ENCODE results near the gene PIK3CG.

DNA sequence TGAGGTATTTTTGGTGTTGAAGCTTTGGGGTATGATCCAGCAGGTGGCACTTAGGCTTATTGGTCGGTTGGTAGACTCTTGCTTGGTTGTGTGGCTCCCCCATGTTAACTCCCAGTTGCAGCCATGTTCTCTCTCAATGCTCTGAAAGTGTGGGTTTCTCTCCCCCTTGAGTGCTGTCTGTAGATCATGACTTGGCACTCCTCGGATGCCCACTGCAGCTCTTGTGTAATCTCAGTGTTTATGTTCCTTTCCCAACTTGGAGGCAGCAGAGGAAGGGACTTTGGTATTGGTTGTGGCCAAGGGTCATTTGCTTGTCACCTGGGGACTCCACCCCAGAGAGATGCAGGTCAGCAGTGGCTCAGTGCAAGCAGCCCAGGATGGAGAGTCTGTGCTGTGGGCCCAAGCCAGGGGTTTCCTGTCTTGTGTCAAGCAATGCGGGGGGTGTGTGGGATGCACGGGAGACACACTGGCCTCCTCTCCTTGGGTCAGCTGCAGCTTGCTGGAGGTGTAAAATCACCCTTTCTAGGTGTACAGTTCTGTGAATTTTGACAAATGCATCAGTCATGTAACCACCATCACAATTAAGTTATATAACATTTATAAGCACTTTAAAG is 36.9 kb downstream of the PIK3CG start:
- TF ChIP-seq SNAI2 (CRISPR knock-in tag; IDR thresholded peaks at IDR 0.05): no peak
- TF ChIP-seq ZFP3 (CRISPR knock-in tag; IDR thresholded peaks at IDR 0.05): no peak
- no peak for TF ChIP-seq PATZ1 (CRISPR knock-in tag; IDR thresholded peaks at IDR 0.05; ENCODE audit: borderline replicate concordance)
- no peak for TF ChIP-seq CSRNP3 (CRISPR knock-in tag; IDR thresholded peaks at IDR 0.05)
- no peak for TF ChIP-seq GLIS3 (CRISPR knock-in tag; IDR thresholded peaks at IDR 0.05)
- no peak for TF ChIP-seq CSDC2 (CRISPR knock-in tag; IDR thresholded peaks at IDR 0.05)
- no peak for TF ChIP-seq ARNTL (CRISPR knock-in tag; IDR thresholded peaks at IDR 0.05; ENCODE audit: borderline replicate concordance, low read depth)
